ENCODE data around the gene CSNK2B. TPM values are rescaled to one million over a fixed set of nuclear protein-coding genes. Genes with fewer than 3 reads are reported as not detected.

The CSNK2B gene
- total RNA-seq, 4 donors from 2014 or later: 132 to 188 (median 153) TPM

GRCh38 chr6:31631209-31631608 is 34.7 kb upstream of the CSNK2B start:
- no peak overlapping the region for H3K27ac ChIP-seq (replicated peaks in 1 of 4)
- WGBS: 81% methylated on average over 16 of the region's 16 CpGs
- H3K4me3 ChIP-seq: no peak overlapping the region
- no peak for TF ChIP-seq POLR2A (IDR thresholded peaks at IDR 0.05; ENCODE audit: low read depth)
- no peak for TF ChIP-seq CTCF (IDR thresholded peaks at IDR 0.05)
- TF ChIP-seq POLR2AphosphoS5 (IDR thresholded peaks at IDR 0.05): no peak
- TF ChIP-seq EP300 (IDR thresholded peaks at IDR 0.05): no peak
- no peaks in the 10 kb centered on the region for H3K9me3 ChIP-seq
- peaks cover 0 to 5% (median 2%) of the 10 kb centered on the region in 4 donors for H3K4me1 ChIP-seq
- intact Hi-C loops (cut with DNase I): no loop called here
- no peaks in the 10 kb centered on the region for H3K27me3 ChIP-seq
- no peak for DNase-seq (ENCODE audit: extremely low spot score)
- H3K36me3 ChIP-seq: peaks cover 73 to 100% (median 100%) of the 10 kb centered on the region in 4 donors

- WGBS: 86% methylated on average over 27 of the region's 32 CpGs
- DNase-seq (ENCODE audit: extremely low spot score): no peak
- peak overlapping the region in 1 of 4 donors; percentile 34 for H3K27ac ChIP-seq (replicated peaks in 1 of 4)
Observed at GRCh38 chr6:31631681-31632278, 34.1 kb upstream of the CSNK2B start.

GRCh38 chr6:31632279-31632946 is 33.5 kb upstream of the CSNK2B start:
- WGBS: 85% methylated on average over 22 of the region's 26 CpGs
- intact Hi-C loops (cut with DNase I): no loop called here
- no peaks in the 10 kb centered on the region for H3K27me3 ChIP-seq
- peaks cover 73 to 100% (median 100%) of the 10 kb centered on the region in 4 donors for H3K36me3 ChIP-seq
- H3K27ac ChIP-seq (replicated peaks in 1 of 4): peak overlapping the region in 2 of 4 donors; percentile 15 to 34
- TF ChIP-seq CTCF (IDR thresholded peaks at IDR 0.05) (no peak), EP300 (IDR thresholded peaks at IDR 0.05) (no peak), POLR2AphosphoS5 (IDR thresholded peaks at IDR 0.05) (no peak), POLR2A (IDR thresholded peaks at IDR 0.05; ENCODE audit: low read depth) (no peak)
- peaks cover 0 to 5% (median 2%) of the 10 kb centered on the region in 4 donors for H3K4me1 ChIP-seq
- no peak for DNase-seq (ENCODE audit: extremely low spot score)
- no peak overlapping the region for H3K4me3 ChIP-seq
- H3K9me3 ChIP-seq: no peaks in the 10 kb centered on the region

More at GRCh38 chr6:31631681-31632278, 34.1 kb upstream of the CSNK2B start:
- Histone ChIP-seq H3K4me3 (no peak overlapping the region), H3K4me1 (peaks cover 0 to 5% (median 2%) of the 10 kb centered on the region in 4 donors), H3K36me3 (peaks cover 73 to 100% (median 100%) of the 10 kb centered on the region in 4 donors), H3K9me3 (no peaks in the 10 kb centered on the region), H3K27me3 (no peaks in the 10 kb centered on the region)
- TF ChIP-seq POLR2AphosphoS5 (IDR thresholded peaks at IDR 0.05) (peak in 1 of 2 donors; percentile 12), POLR2A (IDR thresholded peaks at IDR 0.05; ENCODE audit: low read depth) (no peak)
- intact Hi-C loops (cut with DNase I): no loop called here

GRCh38 chr6:31633447-31633846 is 32.4 kb upstream of the CSNK2B start:
- peaks cover 0 to 5% (median 2%) of the 10 kb centered on the region in 4 donors for H3K4me1 ChIP-seq
- TF ChIP-seq CTCF (IDR thresholded peaks at IDR 0.05) (no peak), POLR2AphosphoS5 (IDR thresholded peaks at IDR 0.05) (no peak), EP300 (IDR thresholded peaks at IDR 0.05) (no peak), POLR2A (IDR thresholded peaks at IDR 0.05; ENCODE audit: low read depth) (no peak)
- H3K36me3 ChIP-seq: peaks cover 72 to 100% (median 100%) of the 10 kb centered on the region in 4 donors
- H3K4me3 ChIP-seq: no peak overlapping the region
- DNase-seq (ENCODE audit: extremely low spot score): no peak
- H3K9me3 ChIP-seq: no peaks in the 10 kb centered on the region
- H3K27me3 ChIP-seq: no peaks in the 10 kb centered on the region
- 91% methylated on average over 7 of the region's 7 CpGs for WGBS
- H3K27ac ChIP-seq (replicated peaks in 1 of 4): peak overlapping the region in 2 of 4 donors; percentile 6 to 34
- intact Hi-C loops (cut with DNase I): no loop called here

GRCh38 chr6:31634131-31634530 is 31.7 kb upstream of the CSNK2B start:
- intact Hi-C loops (cut with DNase I): no loop called here
- H3K36me3 ChIP-seq: peaks cover 73 to 100% (median 99%) of the 10 kb centered on the region in 4 donors
- WGBS: 56% methylated on average over 1 of the region's 3 CpGs
- TF ChIP-seq POLR2AphosphoS5 (IDR thresholded peaks at IDR 0.05) (no peak), CTCF (IDR thresholded peaks at IDR 0.05) (no peak), EP300 (IDR thresholded peaks at IDR 0.05) (no peak), POLR2A (IDR thresholded peaks at IDR 0.05; ENCODE audit: low read depth) (no peak)
- no peak overlapping the region for H3K27ac ChIP-seq (replicated peaks in 1 of 4)
- no peaks in the 10 kb centered on the region for H3K27me3 ChIP-seq
- no peak overlapping the region for H3K4me3 ChIP-seq
- no peak for DNase-seq (ENCODE audit: extremely low spot score)
- no peaks in the 10 kb centered on the region for H3K9me3 ChIP-seq
- peaks cover 0 to 5% (median 2%) of the 10 kb centered on the region in 4 donors for H3K4me1 ChIP-seq
